Tibial nerve (tissue), 4 donors: Measurements from ENCODE around the gene SPECC1.

Source experiments
- CTCF ChIP-seq, 5 experiments: fragments of 200-600 bp in 3 of 5; fragments of 450-650 bp in 2 of 5; sonication (generic) in 3 of 5; IDR thresholded peaks; one replicate each; pipeline ENCODE4 v1.5.1; 2016 to 2019; ENCODE audit warnings: antibody characterized with exemption in 5 of 5, mild to moderate bottlenecking in 3 of 5, moderate library complexity in 2 of 5
- EP300 ChIP-seq, 2 donors: sonication (generic); formaldehyde crosslinking; IDR thresholded peaks; one replicate each; pipeline ENCODE4 v1.6.1; 2017; ENCODE audit warnings: antibody characterized with exemption in 2 of 2, mild to moderate bottlenecking in 1 of 2
- POLR2A ChIP-seq, 2 donors: fragments of 450-650 bp; IDR thresholded peaks; one replicate each; pipeline ENCODE4 v1.6.1; 2017; ENCODE audit warnings: antibody characterized with exemption in 2 of 2, mild to moderate bottlenecking in 2 of 2, moderate library complexity in 2 of 2

DNA sequence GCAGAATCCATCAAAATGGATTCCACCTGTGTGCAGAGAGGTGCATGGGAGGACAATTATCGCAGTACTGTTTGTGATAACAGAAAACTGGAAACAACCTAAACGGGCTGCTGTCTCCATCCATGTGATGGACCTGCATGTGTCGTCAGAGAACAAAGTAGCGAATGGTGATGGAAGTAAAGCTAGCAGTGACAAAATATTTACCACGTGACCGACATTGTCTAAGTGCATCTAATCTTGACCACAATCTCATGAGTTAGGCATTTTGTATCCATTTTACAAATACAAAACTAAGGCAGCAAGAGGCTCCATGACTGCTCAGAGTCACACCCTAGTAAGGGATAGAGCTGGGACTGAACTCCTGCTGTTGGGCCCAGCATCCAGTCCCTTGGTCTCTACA lies 270.9 kb downstream of the SPECC1 start:
- TF ChIP-seq CTCF (IDR thresholded peaks at IDR 0.05) = no peak
- TF ChIP-seq POLR2A (IDR thresholded peaks at IDR 0.05) = no peak
- TF ChIP-seq EP300 (IDR thresholded peaks at IDR 0.05) = no peak
